Breast epithelium (tissue), 4 donors: ENCODE results near the gene PTGES3. TPM values are rescaled to one million over a fixed set of nuclear protein-coding genes. Genes with fewer than 3 reads are reported as not detected.
A peak's percentile ranks its signal among the peaks of the same experiment; 100 is the strongest.
"Not testable (repeated sequence)": the region's sequence is repeated elsewhere in the genome, so short reads cannot be mapped to it uniquely, and the experiment has no call there.

Source experiments
- DNase-seq, 2 donors: peaks; one replicate each; pipeline ENCODE4 v3.0.0-alpha.2; 2019; ENCODE audit warnings: low spot score in 2 of 2
- H3K27ac ChIP-seq, 2 donors: fragments of 200-600 bp; sonication (generic) in 1 of 2; one replicate each; pipeline ENCODE4 v1.5.1; 2016 to 2019; ENCODE audit warnings: mild to moderate bottlenecking in 1 of 2
- H3K27me3 ChIP-seq, 2 donors: fragments of 200-600 bp; sonication (generic) in 1 of 2; one replicate each; pipeline versions ENCODE4 v1.5.1 to v1.6.0; 2017 to 2019; ENCODE audit warnings: control low read depth in 1 of 2, mild to moderate bottlenecking in 1 of 2
- H3K36me3 ChIP-seq: fragments of 200-600 bp; one replicate; pipeline ENCODE4 v1.5.1; 2019
- H3K4me1 ChIP-seq, 2 donors: fragments of 200-600 bp; sonication (generic); one replicate each; pipeline ENCODE4 v1.5.1; 2016 to 2019; ENCODE audit warnings: control low read depth in 1 of 2
- H3K4me3 ChIP-seq, 3 donors: fragments of 200-600 bp; sonication (generic); 1 replicate in 2 of 3; 2 replicates in 1 of 3; pipeline ENCODE4 v1.5.1; 2016 to 2019; ENCODE audit warnings: mild to moderate bottlenecking in 3 of 3, moderate library complexity in 2 of 3
- H3K9me3 ChIP-seq, 2 donors: fragments of 200-600 bp; sonication (generic) in 1 of 2; one replicate each; pipeline ENCODE4 v1.5.1; 2016 to 2019; ENCODE audit warnings: control low read depth in 1 of 2
- CTCF ChIP-seq, 3 donors: fragments of 450-650 bp; IDR thresholded peaks; one replicate each; pipeline ENCODE4 v1.5.1; 2016 to 2017; ENCODE audit warnings: antibody characterized with exemption in 3 of 3, mild to moderate bottlenecking in 3 of 3, moderate library complexity in 3 of 3
- POLR2A ChIP-seq: fragments of 450-650 bp; IDR thresholded peaks from one replicate; pipeline ENCODE4 v1.6.1; 2016; ENCODE audit warnings: antibody characterized with exemption, mild to moderate bottlenecking, moderate library complexity
- POLR2AphosphoS5 ChIP-seq, 3 donors: sonication (generic); formaldehyde crosslinking; IDR thresholded peaks; one replicate each; pipeline ENCODE4 v1.6.1; 2017; ENCODE audit warnings: antibody characterized with exemption in 3 of 3
- intact Hi-C: fragments of 100-400 bp; cut with DNase I; formaldehyde crosslinking; loops from one replicate; pipeline ENCODE4 v1.15.1; 2023; ENCODE audit warnings: low total_unique reads
- total RNA-seq, 3 donors: library from RNA; depleted of rRNA; stranded (reverse); fragments of >200 nt; gene quantifications; one replicate each; pipeline ENCODE4 v1.1.0, GENCODE V29; 2016

Gene PTGES3
- total RNA-seq, 3 donors from 2014 or later: 85.0 to 134 (median 111) TPM

- H3K9me3 ChIP-seq: no peaks in the 10 kb centered on the region
- H3K27me3 ChIP-seq: no peaks in the 10 kb centered on the region
- no peaks in the 10 kb centered on the region for H3K36me3 ChIP-seq
- no peak for DNase-seq
- H3K4me3 ChIP-seq: no peak overlapping the region
- intact Hi-C loops: no loop called here
- TF ChIP-seq CTCF (IDR thresholded peaks at IDR 0.05) (no peak), POLR2A (no peak), POLR2AphosphoS5 (IDR thresholded peaks at IDR 0.05) (no peak)
- H3K4me1 ChIP-seq: peaks cover 0 to 2% of the 10 kb centered on the region in 2 donors
- H3K27ac ChIP-seq: no peak overlapping the region
Measured at GRCh38 chr12:56709759-56710376, 21.8 kb upstream of the PTGES3 start.

GRCh38 chr12:56704522-56704921, 16.4 kb upstream of the PTGES3 start:
- H3K9me3 ChIP-seq, H3K27me3 ChIP-seq, H3K36me3 ChIP-seq, intact Hi-C loops, DNase-seq, H3K27ac ChIP-seq, H3K4me1 ChIP-seq, H3K4me3 ChIP-seq: not testable (repeated sequence)

DNA sequence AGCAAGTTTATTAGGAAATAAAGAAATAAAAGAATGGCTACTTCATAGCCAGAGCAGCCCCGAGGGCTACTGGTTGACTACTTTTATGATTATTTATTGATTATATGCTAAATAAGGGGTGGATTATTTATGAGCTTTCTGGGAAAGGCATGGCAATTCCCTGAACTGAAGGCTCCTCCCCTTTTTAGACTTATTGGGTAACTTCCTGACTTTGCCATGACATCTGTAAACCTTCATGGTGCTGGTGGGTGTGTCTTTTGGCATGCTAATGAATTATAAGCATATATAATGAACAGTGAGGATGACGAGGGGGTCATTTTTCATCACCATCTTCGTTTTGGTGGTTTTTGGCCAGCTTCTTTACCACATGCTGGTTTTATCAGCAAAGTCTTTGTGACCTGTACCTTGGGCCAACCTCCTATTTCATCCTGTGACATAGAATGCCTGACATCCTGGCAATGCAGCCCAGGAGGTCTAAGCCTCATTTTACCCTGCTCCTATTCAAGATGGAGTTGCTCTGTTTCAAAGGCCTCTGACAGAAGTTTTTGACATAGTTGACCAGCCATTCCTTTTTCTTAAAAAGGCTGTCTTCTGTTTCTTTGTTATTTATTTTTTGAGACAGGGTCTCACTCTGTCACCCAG, 11.1 kb upstream of the PTGES3 start:
- Histone ChIP-seq H3K4me1 (no peaks in the 10 kb centered on the region), H3K27me3 (no peaks in the 10 kb centered on the region), H3K4me3 (no peak overlapping the region), H3K36me3 (no peaks in the 10 kb centered on the region), H3K27ac (no peak overlapping the region), H3K9me3 (no peaks in the 10 kb centered on the region)
- TF ChIP-seq POLR2A (no peak), POLR2AphosphoS5 (IDR thresholded peaks at IDR 0.05) (no peak), CTCF (IDR thresholded peaks at IDR 0.05) (no peak)
- DNase-seq: no peak
- intact Hi-C loops: no loop called here

GRCh38 chr12:56695327-56696101, 7.4 kb upstream of the PTGES3 start:
- Histone ChIP-seq H3K27me3 (no peaks in the 10 kb centered on the region), H3K9me3 (no peaks in the 10 kb centered on the region), H3K36me3 (no peaks in the 10 kb centered on the region), H3K4me3 (no peak overlapping the region), H3K4me1 (no peaks in the 10 kb centered on the region), H3K27ac (no peak overlapping the region)
- TF ChIP-seq CTCF (IDR thresholded peaks at IDR 0.05) (no peak), POLR2AphosphoS5 (IDR thresholded peaks at IDR 0.05) (no peak), POLR2A (no peak)
- intact Hi-C loops: no loop called here
- no peak for DNase-seq

GRCh38 chr12:56694161-56694560, 6.1 kb upstream of the PTGES3 start:
- DNase-seq: peak in 1 of 2 donors; percentile 2
- TF ChIP-seq CTCF (IDR thresholded peaks at IDR 0.05): no peak
- TF ChIP-seq POLR2A: no peak
- TF ChIP-seq POLR2AphosphoS5 (IDR thresholded peaks at IDR 0.05): no peak
- no peaks in the 10 kb centered on the region for H3K9me3 ChIP-seq
- no peaks in the 10 kb centered on the region for H3K4me1 ChIP-seq
- intact Hi-C loops: no loop called here
- no peaks in the 10 kb centered on the region for H3K36me3 ChIP-seq
- no peaks in the 10 kb centered on the region for H3K27me3 ChIP-seq
- no peak overlapping the region for H3K4me3 ChIP-seq
- no peak overlapping the region for H3K27ac ChIP-seq
